ENCODE measurements around the gene TRPV3.
"Not testable (repeated sequence)": the region's sequence is repeated elsewhere in the genome, so short reads cannot be mapped to it uniquely, and the experiment has no call there.

The TRPV3 gene

DNA sequence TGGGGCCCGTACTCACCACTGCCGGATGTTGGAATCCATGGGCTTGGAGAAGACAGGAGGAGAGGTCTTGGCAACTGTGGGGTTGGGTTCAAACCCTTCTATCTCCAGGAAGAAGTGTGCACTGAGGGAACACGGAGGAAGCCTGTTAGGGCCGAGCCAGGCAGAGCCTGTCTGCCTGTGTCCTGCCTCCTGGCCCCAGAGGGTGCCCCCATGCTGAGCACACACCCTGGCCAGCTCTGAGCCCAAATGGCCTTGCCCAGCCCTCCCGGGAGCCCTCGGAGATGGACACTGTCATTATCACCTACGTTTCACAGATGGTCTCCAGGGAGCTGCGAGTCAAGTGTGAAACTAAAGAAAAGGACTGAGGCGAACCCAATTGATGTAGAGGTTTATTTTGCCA is 12.5 kb downstream of the TRPV3 start:
- no peak for DNase-seq

DNA sequence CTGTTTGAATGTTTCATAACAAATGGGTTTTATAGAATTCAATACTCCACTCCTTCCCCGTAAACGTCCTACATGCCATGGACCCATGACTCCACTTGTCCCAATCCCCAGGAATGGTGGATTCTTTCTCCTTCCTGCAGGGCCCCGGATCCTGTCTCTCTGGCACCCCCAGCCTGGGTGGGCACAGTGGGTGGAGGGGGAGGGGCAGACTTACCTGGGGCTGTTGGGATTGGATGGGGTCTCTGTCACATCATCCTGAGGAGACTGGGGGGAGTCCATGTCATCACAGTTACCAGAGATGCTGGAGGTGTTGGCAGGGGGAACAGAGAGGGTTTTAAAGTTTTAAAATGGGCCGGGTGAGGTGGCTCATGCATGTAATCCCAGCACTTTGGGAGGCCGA is 13.2 kb downstream of the TRPV3 start:
- no peak for DNase-seq

DNA sequence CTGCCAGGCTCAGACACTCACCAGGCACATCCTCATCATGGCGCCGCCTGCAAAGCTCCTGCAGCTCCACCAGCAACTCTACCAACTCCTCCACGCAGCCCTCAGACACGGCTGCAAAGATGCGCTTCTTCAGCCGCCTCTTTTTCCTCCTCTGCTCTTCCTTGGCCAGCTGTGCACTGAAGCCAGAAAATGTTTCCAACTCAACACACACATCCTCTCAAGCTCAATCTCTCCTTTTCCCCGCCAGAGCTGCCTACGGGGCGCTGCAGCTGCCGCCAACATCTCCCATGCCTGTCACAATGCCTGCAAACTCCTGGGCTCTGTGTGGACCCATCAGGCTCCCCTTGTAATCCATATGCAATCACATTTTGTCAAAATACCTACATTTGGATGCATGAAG is 14.2 kb downstream of the TRPV3 start:
- no peak for DNase-seq

DNA sequence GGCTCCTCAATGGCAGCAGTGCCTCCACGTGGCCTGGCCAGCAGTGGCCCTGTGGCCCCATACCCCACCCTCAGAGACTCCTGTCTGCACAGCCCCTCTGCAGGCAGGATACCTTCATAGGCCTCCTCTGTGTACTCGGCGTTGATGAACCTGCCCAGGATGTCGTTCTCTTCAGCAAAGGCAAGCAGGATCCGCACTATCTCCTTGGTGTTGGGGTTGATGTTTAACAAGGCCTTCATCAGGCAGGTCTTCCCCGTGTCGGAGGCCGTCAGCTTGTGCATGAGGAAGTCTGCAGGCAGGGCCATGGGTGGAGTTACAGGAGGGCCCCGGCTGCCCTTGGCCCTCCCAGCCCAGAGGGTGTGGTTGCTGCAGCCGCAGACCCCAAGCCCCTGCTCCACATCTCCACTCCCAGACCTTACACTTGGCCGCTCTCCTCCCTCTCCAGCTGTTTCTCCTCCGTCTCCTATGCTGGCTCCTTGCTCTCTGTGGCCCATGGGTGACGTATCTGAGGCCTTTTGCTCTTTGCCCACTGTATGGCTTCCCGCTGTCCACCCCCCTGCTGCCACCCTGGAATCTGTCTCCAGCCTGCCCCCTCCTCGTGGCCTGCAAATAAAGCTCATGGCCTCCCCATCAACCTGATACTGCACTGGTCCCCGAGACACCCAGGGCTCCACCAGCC is 15.1 kb downstream of the TRPV3 start:
- DNase-seq = no peak

DNA sequence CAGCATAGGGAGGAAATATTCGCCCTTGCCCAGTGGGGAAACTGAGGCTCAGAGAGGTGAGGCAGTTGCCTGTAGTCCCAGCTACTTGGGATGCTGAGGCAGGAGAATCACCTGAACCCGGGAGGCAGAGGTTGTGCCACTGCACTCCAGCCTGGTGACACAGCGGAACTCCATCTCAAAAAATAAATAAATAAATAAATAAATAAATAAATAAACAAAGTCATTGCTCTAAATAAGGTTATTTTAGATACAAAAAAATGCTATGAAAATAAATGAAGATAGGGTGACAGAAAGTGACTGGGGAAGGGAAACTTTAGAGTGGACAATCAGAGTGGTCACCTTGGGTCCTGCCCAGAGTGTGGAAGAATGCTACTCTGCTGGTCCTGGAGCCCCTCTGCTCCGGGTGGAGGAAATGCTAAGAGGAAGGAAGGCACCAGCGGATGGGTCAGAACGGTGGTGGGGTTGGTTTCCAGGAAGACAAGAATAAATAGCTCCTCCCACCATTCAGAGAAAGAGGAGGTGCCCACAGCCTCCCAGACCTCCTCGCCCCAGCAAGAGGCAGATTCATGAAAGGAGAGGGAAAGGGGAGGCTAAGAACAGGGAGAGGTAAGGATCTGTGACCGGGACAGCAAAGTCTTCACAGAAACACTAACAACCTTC is 17.6 kb downstream of the TRPV3 start:
- DNase-seq = no peak

DNA sequence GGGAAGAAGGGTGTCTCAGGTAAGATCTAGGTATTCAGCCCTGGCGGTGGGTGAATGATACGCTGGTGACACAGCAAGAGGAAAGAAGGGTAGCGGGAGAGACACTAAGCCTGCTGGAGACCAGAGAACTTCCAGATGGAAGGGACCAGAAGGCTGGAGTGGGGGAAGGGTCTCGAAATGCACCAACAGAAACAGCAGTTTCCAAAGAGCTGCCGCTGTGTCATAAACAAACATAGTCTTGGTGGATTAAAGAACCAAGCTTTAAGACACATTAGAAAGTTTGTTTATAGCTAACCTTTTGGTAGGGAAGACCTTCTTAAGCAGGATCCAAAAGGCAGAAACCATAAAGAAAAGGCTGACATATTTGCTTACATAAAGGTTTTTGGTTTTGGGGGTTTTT is 20.9 kb downstream of the TRPV3 start:
- DNase-seq = no peak

DNA sequence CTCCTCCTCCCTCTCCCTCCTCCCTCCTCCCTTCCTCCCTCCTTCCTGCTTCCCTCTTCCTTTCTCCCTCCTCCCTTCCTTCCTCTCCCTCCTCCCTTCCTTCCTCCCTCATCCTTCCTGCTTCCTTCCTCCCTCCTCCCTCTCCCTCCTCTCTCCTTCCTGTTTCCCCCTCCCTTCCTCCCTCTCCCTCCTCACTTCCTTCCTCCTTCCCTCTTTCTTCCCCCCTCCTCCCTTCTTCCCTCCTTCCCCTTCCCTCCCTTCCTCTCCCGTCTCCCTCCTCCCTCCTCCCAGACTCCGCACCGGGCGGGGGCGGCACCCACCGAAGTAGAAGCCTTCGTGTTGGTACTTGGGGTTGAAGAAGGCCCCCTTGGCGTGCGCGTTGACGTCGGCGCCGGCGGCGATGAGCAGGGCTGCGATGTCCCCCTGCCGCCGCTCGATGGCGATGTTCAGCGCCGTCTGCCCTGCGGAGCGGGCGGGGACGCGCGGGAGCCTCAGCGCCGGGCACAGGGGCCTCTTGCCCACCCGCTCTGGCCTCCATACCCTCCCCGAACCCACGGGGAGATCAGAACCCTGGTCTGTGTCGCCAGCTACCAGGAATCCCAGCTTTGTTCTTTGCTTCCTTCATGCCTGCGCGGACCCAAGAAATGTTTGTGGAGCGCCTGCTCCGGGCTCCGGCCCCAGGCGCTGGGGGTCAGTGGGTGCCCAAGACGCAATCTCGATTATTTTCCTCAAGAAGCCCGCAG is 22.2 kb downstream of the TRPV3 start:
- DNase-seq = peak; percentile 83

DNA sequence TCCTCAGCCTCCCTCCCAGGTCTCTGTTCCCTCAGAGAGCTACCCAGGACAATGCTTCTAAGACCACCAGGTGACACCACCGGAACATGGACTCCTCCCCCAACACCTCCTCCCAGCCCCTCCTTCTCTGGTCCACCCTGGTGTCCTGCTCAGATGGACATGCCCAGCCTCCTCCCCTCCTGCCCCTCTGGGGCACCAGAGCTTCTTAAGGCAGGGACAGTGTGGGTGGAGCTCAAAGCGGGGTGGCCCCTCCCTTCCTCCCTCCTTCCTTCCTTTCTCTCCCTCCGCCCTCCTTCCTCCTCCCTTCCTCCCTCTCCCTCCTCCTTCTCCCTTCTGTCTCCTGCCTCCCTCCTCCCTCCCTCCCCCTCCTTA is 22.7 kb downstream of the TRPV3 start:
- peak; percentile 32 for DNase-seq

DNA sequence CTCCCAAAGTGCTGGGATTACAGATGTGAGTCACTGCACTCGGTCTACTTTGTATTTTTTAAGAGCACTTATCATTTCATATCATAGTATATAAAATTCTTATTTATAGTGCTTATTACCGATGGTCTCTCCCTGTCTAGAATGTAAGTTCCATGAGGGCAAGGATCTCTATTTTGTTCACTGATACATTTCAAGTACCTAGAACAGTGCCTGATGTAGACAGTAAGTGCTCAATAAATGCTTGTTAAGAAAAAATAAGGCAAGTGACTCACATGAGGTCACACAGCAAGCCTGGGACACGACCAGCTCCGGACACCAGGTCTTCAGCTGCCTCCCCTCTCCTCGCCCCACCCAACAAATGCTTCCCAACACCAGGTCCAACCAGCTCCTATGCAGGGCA is 23.9 kb downstream of the TRPV3 start:
- no peak for DNase-seq

DNA sequence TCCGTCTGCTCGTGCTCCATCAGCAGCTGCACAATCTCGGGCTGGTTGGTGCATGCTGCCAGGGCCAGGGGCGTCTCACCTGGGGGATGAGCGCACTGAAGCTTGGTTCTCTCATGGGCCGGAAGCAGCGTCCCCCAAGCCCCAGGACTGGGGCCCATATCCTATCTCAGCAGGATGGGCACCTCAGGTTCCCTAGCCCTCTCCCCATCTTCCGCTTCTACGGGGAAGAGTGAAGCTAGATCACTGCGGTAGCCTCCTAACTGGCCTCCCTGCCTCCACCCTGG is 24.8 kb downstream of the TRPV3 start:
- no peak for DNase-seq

DNA sequence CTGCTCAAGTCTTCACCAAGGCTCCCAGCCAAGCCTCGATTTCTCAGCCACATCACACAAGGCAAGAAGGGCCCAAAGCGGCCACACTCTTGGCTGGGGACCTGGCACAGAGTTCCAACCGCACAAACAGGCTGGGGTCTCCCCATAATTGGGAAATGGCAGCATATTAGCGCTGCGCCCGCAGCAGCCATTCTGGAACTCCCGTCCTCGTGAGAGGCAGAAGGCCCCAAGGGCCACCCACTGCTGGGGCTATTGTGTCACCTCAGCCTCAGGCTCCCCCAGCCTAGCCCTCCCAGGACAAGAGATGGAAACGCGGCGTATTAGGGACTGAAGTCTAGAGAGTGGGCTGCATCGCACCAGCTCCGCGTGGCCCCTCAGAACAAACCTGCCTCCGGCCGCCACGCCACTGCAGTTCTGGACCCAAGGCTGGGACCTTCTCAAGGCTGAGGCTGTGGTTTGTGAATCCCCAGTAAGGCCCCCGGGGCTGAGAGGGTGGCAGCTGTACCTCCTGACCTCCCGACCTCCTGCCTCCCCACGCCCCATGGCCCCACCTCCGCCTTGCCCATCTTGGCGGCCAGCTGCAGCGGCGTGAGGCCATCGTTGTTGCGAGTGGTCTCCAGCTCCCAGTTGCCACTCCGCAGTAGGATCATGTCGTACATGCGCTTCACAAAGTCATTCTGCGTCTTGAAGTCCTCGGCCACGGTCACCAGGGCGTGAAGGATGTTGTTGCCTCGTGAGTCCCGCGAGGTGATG is 25.3 kb downstream of the TRPV3 start:
- DNase-seq = no peak

DNA sequence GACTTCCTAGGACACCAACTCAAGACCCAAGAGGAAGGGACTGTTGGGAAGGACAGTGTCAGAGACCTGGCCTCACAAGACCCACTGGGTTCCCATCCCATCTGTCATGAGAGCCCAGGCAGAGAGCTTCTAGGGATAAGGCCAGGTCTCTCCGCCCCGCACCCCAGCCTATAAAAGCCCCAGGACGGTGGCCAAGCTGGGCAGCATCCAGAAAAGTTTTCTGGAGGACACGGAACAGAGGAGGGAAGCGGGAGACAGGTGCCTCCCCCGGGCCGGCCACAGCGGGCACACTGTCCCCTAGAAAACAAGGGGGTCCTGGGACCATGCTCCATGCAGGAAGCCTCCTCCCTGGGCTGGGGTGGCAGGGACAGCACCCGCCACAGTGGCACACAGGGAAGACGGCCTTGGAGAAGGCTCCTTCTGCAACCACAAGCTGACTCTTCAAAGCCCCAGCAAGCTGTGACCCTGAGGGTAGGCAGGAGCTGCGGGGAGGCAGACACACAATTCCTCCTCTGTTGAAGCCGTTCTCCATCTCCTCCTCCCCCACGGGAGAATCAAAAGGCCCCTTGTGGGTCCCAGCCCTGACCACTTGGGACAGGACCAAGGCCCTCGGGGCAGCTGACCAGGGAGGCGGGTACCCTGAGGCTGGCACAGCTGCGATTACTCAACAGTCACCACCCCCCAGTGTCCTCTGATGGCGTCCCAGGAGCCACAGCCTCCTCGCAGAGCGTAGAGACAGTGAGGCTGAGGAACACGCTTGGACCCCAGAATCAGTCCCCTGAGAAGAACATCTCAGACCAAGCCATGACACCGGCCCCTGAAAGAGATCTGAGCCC is 26.1 kb downstream of the TRPV3 start:
- DNase-seq = peak; percentile 50

DNA sequence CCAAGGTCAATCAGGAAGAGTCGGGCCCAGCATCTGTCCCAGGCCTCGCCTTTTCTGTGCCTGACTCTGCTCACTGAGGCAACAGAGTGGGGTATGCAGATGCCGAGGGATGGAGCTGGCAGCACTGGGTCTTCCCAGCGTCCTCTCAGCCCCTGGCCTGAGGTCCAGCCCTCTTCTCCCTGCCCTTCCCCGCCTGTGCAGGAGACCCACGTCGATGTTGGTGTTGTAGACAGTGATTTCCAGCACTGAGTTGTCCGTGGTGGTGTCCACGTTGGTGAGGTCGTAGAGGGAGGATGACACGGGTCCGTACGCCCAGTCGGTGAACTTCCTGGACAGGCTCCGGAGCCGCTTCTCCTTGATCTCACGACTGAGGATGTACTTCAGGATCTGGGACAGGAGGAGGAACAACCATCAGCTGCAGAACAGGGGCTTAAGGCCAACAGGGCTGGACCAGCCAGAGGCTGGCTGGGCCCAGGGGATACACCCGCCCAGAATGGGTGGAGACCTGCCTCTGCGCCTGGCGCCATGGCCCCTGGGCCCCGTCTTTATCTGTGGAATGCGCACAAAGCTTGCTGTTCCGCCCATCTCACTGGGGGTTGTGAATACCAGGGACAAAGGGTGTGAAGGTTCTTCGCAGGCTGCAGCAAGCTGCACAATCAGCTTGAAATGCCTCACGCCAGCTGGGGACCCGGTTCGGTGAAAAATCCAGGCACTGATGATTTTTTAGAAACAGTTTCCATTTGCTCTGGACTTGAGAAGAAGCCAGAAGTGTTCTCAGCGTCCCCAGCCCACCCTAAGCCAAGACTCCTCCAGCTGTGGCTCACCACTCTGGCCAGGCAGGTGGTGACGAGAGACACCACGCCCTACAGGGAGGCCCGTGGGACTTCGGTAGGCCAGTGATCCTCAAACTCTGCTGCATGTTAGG is 27.5 kb downstream of the TRPV3 start:
- peak; percentile 79 for DNase-seq

DNA sequence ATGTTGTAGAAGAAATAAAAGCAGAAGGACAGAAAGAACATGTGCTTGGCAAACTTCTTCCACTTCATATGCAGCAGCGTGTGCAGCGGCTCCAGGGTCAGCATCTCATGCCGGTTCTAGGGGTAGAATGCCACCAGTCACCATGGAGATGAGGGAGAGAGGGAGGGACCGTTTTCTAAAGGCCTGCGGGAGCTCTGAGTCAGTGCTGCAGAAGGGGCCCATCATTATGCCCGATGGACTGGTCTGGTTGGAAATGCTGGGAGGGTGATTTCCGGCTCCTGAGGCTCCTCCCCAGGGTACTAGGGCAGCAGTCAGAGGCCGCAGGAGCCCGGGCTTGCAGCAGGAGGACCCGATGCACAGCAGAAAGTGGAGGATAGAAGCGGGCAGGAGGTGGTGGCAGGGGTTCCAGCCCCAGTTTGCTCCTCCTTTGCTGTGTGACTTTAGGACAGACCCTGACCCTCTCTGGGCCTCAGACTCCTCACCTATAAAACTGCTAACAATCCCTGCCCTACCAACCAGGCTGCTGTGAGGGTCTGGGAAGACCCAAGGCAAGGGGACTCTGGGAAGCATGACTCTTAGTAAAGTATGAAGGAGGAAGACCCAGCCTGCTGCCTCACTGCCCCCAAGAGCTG is 28.6 kb downstream of the TRPV3 start:
- DNase-seq = no peak

DNA sequence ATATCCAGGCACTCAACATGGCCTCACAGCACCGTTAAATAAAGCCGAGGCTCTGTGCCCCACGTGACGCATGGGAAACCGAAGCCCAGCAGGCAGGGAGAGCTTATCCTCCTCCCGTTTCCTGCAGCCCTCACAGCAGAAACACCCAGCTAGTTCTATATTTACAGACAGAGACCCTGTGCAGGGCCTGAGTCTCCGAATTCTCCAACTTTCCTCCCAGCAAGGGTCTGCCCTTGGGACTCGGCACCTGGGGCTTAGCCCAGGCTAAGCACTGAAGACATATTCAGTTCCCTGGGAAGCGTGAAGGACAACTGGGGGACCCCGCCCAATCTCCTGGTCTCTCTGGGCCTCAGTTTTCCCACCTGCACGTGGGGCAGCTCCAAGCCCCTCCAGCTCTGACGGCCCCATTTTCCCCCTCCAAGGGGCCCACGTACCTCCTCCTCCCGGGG is 29.2 kb downstream of the TRPV3 start:
- DNase-seq = no peak

DNA sequence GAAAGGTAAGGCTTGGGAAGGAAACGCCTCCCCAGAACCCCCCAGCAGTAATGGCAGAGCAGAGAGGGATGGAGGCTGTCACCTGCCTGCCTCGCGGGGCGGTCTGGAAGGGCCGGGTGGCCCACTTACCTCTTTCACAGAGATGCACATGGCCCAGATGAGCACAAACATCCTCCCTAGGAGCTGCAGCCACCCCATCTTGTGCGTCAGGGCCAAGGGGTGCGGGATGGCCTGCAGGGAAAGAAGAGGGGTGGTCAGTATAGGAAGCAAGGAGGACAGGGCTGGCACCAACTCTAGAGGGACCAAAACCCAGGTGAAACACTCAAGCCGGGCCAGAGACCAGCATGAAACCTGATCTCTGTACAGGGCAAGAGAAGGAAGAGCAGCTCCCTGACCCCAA is 29.7 kb downstream of the TRPV3 start:
- DNase-seq = no peak

DNA sequence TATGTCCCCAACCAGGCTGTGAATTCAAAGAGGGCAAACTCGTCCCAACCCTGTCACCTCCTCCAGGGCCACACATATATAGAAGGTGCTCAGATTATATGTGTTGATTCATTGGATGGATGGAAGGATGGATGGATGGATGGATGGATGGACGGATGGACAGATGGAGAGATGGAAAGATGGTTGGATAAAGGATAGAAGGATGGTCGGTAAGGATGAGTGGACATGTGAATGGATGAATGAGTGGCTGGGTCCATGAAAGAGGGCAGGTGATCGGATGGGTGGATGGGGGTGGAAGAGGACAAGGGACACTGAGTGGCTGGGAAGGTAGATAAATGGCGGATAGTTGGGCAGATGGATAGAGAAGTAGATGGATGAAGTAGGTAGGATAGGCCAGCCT is 30.1 kb downstream of the TRPV3 start:
- DNase-seq = no peak

DNA sequence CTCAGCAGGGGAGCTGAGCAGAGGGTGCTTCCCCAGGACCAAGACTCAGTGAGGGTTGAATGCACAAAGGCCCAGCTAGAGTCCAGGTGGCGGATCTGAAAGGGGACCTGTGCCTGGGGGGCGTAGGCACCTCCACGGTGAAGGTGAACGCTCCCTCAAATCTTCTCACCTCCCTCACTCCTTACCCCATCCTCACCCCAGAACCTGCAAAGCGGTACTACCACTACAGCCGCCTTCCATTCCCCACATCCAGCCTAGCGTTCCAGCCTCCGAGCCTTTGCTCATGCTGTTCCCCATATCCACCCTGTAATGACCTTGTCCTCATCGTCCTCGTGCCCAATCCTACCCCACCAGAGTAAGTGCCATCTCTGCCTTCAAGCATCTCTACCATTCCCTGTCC is 30.6 kb downstream of the TRPV3 start:
- no peak for DNase-seq

DNA sequence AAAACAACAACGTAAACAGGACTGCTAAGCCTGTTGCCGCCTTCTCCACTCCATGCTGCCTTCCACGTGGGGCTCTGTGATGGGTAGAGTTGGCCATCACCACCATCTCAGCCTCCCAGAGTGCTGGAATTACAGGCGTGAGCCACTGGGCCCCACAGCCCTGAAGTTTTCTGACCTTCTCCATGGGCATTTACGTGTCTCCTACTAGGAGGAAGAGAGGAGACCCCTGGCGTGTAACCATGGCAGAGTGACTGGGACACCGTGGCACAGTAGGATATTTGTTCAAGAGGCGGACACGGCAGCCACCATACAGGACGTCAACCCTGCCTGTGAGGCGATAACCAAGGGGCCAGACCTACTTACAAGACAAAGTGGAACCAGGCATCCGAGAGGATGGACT is 31.1 kb downstream of the TRPV3 start:
- DNase-seq = no peak

DNA sequence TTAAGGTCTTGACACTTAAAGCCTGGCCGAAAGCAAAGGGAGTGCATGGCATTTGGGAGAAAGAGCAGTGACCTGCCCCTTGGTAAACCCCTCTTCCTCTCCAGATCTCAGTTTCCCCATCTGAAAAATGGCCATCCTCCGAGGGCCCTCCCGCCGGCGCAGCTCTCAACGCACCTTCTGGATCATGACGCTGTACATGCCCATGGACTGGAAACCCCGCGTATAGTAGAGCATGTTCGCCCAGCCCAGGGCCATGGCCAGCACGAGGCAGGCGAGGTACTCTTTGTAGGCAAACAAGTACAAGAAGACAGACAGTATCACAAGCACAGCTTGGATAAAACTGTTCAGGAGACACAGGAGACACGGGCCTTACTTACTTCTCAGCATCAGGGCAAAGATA is 33.6 kb downstream of the TRPV3 start:
- no peak for DNase-seq

DNA sequence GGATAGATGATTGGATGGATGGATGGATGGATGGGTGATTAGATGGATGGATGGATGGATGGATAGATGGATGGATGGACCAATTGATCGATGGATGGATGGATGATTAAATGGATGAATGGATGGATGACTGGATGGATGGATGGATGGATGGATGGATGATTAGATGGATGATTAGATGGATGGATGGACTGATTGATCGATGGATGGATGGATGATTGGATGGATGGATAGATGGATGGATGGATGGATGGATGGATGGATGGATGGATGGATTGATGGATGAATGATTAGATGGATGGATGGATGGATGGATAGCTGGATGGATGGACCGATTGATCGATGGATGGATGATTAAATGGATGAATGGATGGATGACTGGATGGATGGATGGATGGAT is 38.1 kb downstream of the TRPV3 start:
- DNase-seq = not testable (repeated sequence)

Measured in left hindlimb (tissue), 1 donor.